HG03196 (cell line): ENCODE results near the gene MAPK1IP1L.

Experiments used
- ATAC-seq: cut with Tn5 transposase; IDR thresholded peaks from one replicate; pipeline ENCODE4 v1.9.1; 2021; ENCODE audit not compliant: unreplicated experiment

Gene MAPK1IP1L

GRCh38 chr14:55094292-55095157 lies 43.1 kb downstream of the MAPK1IP1L start:
- ATAC-seq = no peak

GRCh38 chr14:55097881-55098560 lies 46.6 kb downstream of the MAPK1IP1L start:
- ATAC-seq = peak; percentile 55

- ATAC-seq = no peak
Measured at GRCh38 chr14:55098561-55098898, 47.1 kb downstream of the MAPK1IP1L start.

- no peak for ATAC-seq
Measured at GRCh38 chr14:55099756-55100155, 48.3 kb downstream of the MAPK1IP1L start.

GRCh38 chr14:55101698-55102097 lies 50.3 kb downstream of the MAPK1IP1L start:
- ATAC-seq = no peak

- peak; percentile 72 for ATAC-seq
Measured at GRCh38 chr14:55102141-55102621, 50.7 kb downstream of the MAPK1IP1L start.

GRCh38 chr14:55103005-55103640 lies 51.7 kb downstream of the MAPK1IP1L start:
- ATAC-seq = peak; percentile 35

- ATAC-seq = no peak
Measured at GRCh38 chr14:55103971-55104954, 52.8 kb downstream of the MAPK1IP1L start.

- ATAC-seq = no peak
Measured at GRCh38 chr14:55105991-55106390, 54.5 kb downstream of the MAPK1IP1L start.

GRCh38 chr14:55107766-55108554 lies 56.5 kb downstream of the MAPK1IP1L start:
- no peak for ATAC-seq

- ATAC-seq = no peak
Measured at GRCh38 chr14:55109836-55110235, 58.4 kb downstream of the MAPK1IP1L start.

GRCh38 chr14:55111122-55111708 lies 59.8 kb downstream of the MAPK1IP1L start:
- ATAC-seq = no peak

- no peak for ATAC-seq
Measured at GRCh38 chr14:55114720-55115119, 63.3 kb downstream of the MAPK1IP1L start.

- ATAC-seq = no peak
Measured at GRCh38 chr14:55115460-55115859, 64.0 kb downstream of the MAPK1IP1L start.

- no peak for ATAC-seq
Measured at GRCh38 chr14:55115861-55116245, 64.4 kb downstream of the MAPK1IP1L start.

GRCh38 chr14:55116246-55117030 lies 65.0 kb downstream of the MAPK1IP1L start:
- no peak for ATAC-seq

- ATAC-seq = no peak
Measured at GRCh38 chr14:55117803-55118441, 66.5 kb downstream of the MAPK1IP1L start.

GRCh38 chr14:55118761-55119160 lies 67.3 kb downstream of the MAPK1IP1L start:
- no peak for ATAC-seq
